Posterior cingulate gyrus (tissue), 11 donors: ENCODE measurements around the gene CPNE6.

Experiments used
- DNase-seq, 10 donors: peaks; one replicate each; pipeline versions ENCODE4 v3.0.0 to v3.0.0-alpha.2; 2020 to 2021; ENCODE audit warnings: mixed read lengths in 3 of 10
- intact Hi-C: fragments of 100-400 bp; cut with DNase I; formaldehyde crosslinking; loops from one replicate; pipeline ENCODE4 v1.15.1; 2023

Gene CPNE6

DNA sequence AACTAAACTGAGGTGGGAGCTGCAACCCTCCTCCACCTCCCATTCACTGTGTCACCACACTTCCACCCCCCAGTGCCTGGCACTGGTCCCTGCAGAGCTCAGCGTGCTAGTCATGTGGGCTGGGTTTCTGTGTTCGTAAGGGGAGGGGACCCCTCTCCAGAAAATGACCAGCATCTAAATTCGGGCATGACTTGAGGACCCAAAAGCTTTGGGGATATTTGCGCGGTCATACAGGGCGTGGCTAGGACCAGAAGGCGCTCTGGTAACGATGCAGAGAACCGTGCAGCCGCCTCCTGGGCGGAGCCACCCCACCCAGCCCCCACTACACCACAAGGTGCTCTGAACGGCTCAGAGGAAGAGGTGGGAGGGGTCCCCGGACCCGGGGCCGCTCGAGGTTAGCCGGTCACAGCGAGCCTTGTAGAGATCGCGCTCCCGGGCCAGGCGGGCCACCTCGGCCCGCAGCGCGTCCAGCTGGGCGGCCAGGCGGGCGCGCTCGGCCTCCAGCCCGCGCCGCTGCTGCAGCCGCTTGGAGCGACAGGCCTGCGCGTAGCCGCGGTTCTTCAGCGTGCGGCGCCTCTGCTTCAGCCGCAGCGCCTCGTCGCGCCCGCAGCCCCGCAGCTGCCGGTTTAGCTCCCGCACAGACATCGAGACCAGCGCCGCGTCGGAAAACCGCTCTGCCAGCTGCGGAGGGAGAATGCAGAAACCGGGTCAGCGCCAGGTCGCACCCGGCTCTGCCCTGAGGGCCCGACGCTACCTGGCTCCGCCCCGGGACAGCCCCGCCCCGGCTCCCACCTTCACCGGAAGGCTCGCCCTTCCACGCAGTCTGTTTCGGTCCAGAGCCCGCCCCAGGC is 9.8 kb downstream of the CPNE6 start:
- intact Hi-C loops, result no loop called here
- peak; percentile 42 to 91 (median 54) for DNase-seq

DNA sequence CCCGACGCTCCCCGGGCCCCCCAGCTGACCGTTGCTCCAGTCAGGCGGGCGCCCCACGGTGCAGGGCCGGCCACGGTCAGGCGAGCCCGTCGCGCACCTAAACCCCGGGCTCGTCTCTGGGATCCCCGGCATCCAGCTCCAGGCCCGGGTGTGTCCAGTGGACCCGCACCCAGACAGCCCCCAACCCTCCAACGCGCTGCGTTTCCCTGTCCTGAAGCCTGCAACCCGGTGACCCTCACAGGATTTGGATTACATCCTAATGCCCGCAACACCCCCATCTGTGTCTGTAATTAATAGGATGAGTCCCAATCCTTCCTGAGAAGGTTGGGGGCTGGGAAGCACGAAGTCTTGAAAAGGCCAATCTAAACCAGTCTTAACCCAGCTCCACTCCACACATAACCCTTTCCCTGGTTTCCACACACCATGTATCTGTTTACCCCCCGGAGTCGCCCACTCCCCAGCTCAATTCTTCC is 10.4 kb downstream of the CPNE6 start:
- intact Hi-C loops, result no loop called here
- no peak for DNase-seq

DNA sequence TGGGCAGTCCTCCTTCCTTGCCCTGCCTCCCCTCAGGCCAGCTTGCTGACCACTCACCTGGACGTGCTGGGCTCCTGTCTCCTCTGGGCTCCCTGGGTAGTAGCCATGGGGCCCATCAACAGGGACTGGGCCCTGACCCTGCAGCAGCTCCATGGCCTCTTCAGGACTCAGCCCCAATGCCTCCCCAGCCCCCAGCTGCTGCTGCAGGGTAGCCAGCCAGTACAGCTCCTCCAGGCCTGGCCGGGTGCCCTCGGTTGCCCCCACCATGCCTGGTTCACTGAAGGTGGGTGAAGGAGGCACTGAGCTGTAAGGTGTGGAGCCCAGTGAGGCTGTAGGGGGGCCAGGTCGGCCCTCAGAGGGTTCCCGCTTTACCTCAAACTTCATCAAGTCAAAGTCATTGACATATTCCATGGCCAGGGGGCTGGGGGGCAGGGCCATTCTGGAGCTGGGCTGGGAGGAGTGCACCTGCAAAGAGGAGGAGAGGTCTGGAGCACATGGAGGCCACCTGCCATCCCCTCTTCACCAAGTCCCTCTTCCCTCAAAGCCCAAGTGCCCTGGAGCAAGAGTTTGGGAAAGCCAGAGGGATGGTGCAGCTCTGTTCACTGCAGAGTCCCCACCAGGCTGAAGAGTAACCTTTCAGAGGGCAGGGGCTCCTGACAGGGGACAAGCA is 11.2 kb downstream of the CPNE6 start:
- intact Hi-C loops, result no loop called here
- DNase-seq, result peak in 3 of 10 donors; percentile 39 to 72 (median 70)

DNA sequence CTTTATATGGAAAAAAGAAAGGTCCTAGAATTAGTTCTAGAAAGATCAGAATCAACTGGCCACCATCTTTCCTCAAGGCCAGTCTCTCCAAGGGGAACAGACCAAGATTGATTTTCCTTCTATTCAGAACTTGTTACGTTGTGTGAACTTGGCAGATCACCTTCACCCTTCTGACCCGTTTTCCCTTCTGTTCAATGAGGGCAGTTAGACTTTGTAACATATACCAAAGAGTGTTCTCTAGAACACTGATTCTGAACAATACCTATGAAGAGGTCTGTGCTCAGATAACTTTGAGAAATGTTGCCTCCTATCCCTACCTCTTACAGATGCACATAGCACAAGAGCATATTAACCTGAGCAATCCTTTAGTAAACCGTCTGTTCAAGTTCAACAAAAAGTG is 12.1 kb downstream of the CPNE6 start:
- intact Hi-C loops, result no loop called here
- no peak for DNase-seq

DNA sequence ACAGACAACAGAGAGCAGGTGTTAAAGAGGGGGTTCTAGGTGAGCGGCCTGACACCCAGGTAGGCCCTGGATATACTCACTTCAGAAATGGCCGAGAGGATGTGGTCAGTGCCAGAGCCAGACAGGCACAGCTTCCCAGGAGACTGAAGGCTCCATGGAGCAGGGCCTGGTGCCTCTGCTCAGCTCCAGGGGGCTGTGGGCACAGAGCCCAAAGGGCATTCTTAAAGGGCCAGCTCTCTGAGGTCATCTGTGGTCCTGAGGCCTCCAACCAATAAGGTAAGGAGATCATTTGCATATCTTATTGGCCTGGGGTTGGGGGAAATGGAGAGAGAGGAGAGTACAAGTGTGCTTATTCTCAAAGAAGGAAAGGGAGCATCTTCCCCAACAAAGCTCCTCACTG is 13.1 kb downstream of the CPNE6 start:
- intact Hi-C loops, result no loop called here

DNA sequence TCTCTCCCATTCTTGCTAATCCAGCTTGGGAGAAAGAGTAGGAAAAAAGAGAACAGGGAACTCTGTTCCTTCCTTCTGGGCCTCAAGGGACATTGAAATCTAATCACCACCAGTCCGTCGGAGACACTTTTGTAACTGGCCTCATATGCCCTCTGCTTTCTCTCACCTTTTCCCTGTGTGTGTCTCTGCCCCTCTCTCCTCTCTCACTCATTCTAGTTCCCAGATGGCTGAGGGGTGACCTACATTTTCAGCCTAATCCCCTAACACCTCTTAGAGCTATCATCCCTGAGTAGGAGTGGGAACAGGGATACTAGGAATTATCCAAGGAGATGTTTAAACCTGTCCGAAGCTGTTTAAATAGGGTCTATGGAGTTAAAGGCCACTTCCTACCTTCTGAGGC is 13.9 kb downstream of the CPNE6 start:
- intact Hi-C loops, result no loop called here
- peak in 1 of 10 donors; percentile 2 for DNase-seq

More for the DNA sequence above, 13.1 kb downstream of the CPNE6 start:
- DNase-seq, result peak in 2 of 10 donors; percentile 17 to 24

DNA sequence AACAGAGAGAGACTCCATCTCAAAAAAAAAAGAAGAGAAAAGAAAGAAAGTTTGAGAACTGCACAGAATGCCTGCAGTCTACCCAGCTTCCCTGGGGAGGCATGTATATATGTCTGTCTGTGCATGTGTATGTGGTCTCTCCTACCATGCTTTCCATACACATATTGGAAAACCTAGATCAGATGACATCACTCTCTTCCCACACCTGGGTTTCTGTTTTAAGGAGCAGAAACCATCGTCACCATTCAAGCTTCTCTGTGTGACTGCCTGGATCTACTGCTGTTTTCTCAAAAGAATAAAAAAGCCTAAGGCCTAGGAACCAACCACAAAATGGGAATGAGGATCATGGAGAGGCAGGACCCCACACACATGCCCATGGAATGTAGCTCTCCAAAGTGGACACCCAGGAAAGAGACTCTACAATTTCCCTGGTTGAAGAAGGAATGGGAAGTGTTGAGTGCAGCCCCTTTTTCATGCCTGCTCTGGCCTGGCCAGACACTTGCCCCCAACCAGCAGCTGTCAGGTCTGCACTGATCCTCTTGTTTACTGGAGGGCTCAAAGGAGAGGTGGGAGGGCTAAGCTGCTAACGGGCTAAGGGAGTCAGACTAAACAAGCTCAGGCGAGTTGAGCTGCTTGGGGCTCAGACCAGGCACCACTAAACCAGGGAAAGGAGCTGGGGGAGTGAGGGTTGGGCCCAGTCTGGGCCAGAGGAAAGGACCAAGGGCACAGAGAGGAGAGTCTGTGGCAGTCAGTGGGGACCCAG is 15.0 kb downstream of the CPNE6 start:
- DNase-seq, result peak in 1 of 10 donors; percentile 53
- intact Hi-C loops, result no loop called here

DNA sequence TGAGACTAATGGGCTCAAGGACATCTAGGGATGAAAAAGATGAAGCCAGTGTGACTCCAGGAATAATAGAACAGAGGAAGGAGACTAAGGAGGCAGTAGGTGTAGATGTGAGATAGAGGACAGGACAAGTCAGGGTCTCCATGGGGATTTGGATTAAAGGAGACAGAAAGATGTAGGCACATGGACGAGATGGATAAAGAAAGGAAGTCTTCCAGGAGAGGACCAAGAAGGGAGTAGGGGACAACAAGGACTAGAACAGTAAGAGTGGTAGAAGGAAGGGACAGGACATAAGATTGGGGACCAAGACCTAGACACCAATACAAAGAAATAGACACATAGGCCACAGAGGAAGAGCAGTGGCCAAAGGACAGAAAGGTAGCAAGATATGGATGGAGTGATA is 15.6 kb downstream of the CPNE6 start:
- intact Hi-C loops, result no loop called here
- DNase-seq, result no peak

DNA sequence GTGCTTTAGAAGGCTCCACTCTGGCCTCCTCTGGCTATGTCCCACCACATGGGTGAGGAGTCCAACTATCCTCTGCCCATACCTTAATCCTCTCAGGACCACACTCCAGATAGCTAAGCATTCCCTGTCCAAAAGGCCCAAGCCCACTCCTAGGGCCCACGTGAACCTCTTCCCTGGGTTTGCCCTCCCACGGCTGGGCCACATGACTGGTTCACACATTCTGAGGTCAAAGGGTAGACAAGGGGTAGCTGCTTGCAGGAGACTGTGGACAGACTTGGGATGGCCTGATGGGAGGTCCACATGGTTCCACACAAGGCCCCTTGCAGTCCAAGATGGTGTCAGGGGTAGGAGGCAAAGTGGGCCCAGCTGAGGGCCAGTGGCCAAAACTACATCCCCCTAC is 16.7 kb downstream of the CPNE6 start:
- DNase-seq, result peak in 2 of 10 donors; percentile 8 to 11
- intact Hi-C loops, result no loop called here

DNA sequence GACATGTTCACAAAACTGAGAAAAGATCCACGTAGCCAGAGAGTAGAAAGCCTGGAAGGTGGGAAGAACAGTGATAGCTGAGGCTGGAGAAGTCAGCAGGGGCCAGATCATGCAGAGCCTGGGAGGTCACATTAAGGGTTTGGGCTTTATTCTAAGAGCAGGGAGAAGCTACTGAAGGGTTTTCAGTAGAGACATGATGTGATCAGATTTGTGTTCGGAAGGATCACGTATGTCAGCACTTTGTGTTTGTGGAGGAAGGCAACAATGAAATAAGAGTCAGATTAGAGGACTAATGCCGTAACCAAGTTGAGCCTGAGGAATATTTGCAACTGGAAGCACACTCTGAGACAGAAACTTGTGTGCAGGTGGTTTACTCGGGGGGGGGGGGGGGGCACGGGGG is 18.5 kb downstream of the CPNE6 start:
- intact Hi-C loops, result loop anchor here (1.0 to 5.0 kb wide), 2 partner anchors 38 to 76 kb away; partner anchors contain the start of gene CARMIL3

DNA sequence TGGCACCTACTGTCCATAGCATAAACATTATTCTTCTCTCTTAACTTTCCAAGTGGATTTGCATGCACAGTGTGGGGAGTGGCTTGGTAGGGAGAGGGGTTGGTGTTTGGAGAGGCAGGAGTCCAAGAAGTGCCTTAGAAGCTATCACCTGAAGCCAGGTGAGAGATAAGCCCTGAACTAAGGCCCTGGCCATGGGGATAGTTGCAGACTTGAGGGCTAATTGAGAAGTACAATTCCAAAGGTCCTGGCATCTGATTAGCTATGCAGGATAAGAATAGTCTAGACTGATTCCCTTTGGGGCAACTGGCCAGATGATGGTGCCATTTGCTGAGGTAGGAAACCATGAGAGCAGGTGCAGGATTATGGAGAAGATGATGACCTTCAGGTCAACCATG is 20.7 kb downstream of the CPNE6 start:
- peak in 1 of 10 donors; percentile 8 for DNase-seq
- intact Hi-C loops, result loop anchor here (5.0 kb wide), 1 partner anchor 40 kb away; the partner anchor contains the start of gene CARMIL3

More for the DNA sequence above, 18.5 kb downstream of the CPNE6 start:
- DNase-seq, result no peak

DNA sequence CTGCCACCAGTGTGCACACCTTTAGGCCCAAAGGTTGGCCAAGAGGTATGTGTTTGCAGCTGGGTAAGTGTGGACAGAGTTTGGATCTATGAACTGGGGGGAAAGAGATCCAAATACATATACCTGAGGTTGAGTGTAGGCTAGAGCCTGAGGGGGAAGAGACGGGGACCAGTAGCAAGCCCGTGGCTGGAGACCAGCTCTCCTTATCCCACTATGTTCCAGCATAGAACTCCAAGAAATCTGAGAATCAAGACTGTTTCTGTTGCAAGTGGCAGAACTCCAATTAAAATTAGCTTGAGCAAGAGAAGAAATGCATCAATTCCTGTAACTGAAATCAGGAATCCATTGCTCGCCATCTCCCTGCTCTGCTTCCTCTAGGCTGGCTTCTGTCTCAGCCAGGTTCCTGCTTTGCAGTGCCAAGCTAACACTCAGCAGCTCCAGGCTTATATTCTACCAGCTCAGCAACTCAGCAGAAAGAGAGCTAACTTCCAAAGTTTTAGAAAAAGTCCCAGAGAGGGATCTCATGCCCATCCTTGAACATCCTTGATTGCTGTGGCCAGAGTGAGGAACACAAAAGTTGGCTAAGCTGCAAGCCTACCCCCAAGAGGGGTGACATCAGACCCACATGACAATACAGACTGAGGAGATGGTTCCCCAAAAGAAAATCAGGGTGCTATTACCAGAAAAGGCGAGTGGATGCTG is 21.3 kb downstream of the CPNE6 start:
- intact Hi-C loops, result loop anchor here (5.0 kb wide), 1 partner anchor 40 kb away; the partner anchor contains the start of gene CARMIL3
- peak in 1 of 10 donors; percentile 3 for DNase-seq

DNA sequence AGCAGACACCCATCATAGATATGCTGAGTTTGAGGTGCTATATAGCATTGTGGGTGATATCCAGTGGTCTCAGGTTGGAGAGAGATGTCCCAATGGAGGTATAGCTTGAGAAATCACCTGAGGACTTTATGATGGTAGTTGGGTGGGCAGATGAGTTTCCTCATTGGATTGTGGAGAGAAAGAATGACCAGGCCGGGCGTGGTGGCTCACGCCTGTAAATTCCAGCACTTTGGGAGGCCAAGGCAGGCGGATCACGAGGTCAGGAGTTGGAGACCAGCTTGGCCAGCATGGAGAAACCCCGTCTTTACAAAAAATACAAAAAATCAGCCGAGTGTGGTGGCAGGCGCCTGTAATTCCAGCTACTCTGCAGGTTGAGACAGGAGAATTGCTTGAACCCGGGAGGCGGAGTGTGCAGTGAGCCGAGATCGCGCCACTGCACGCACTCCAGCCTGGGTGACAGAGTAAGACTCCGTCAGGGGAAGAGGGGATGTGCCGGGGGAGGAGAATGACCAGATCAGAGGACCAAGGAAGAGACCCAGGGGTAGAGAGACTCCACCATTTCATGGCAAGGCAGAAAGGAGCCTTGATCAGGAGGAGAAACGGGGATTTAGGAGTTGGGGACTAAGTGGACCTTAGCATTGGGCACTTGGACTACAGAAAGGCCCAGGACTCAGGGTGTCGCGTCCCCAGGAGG is 22.0 kb downstream of the CPNE6 start:
- no peak for DNase-seq
- intact Hi-C loops, result loop anchor here (5.0 kb wide), 1 partner anchor 41 kb away; the partner anchor contains the start of gene CARMIL3

DNA sequence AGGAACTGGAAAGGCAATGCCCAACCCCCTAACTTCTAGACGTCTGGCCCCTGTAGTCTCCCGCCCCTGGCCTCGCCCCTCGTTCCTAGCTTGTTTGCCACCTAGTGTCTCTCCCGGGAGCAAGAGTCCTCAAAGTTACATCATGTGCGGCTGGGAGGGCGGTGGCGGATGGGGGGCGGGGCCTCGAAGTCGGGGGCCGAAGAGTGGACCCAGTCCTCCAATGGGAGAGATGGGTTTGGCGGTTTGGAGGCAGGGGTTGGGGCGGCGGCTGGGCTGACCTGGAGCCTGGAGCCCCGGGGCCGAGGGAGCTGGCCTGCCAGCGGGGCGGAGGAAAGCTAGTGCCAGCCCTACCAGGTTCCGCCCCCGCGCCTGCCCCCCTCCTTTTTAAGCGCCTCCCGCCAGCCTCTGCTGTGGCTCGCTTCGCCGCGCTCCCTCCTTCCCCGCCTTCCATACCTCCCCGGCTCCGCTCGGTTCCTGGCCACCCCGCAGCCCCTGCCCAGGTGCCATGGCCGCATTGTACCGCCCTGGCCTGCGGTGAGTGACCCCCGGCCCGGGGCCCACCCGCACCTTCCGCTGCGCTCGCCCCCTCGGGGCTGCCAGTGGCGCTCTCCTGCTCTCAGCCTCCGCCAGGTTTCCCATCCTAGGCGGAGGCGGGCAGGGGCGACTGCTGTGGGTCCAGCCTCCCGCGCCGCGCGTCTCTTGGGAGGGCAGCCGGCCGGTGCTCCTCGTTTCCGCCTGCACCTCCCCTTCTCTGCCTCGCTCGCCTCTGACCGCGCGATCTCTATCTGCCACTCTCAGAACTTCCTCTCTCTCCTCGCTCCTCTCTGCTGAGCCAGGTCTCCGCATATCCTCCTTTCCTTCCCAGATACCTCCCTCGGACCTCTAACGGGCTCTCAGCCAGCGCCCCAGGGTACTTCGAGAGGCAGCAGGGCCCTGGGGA is 22.8 kb downstream of the CPNE6 start, which contains the start of gene PCK2:
TSS of gene PCK2 (plus strand) at position 411 of the 940 bp plus-strand sequence. CDS start at position 506, 95 bp downstream.
- DNase-seq, result peak; percentile 57 to 97 (median 74)
- intact Hi-C loops, result loop anchor here (5.0 kb wide), 1 partner anchor 42 kb away; the partner anchor contains the start of gene CARMIL3

DNA sequence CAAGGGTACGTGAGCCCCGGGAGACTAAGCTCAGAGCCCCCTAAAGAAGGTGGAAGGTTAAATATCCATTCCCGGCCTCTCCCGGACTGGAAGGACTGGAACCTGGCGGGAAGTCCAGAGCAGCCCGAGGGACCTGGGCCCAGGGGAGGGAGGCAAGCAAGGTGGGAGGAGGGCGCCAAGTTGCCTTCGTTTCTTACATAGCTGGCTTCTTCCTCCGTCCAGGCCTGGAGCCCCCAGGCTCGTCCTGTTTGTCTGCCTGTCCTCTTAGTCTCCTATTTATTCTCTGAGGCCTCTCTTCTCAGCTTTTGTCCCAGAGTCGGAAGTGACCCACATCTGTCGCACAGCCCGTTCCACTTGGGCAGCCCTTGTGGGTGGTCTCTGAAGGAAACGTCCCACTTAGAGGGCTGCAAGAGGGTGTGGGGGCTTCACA is 23.5 kb downstream of the CPNE6 start:
- intact Hi-C loops, result loop anchor here (5.0 kb wide), 1 partner anchor 43 kb away; the partner anchor contains the start of gene CARMIL3

DNA sequence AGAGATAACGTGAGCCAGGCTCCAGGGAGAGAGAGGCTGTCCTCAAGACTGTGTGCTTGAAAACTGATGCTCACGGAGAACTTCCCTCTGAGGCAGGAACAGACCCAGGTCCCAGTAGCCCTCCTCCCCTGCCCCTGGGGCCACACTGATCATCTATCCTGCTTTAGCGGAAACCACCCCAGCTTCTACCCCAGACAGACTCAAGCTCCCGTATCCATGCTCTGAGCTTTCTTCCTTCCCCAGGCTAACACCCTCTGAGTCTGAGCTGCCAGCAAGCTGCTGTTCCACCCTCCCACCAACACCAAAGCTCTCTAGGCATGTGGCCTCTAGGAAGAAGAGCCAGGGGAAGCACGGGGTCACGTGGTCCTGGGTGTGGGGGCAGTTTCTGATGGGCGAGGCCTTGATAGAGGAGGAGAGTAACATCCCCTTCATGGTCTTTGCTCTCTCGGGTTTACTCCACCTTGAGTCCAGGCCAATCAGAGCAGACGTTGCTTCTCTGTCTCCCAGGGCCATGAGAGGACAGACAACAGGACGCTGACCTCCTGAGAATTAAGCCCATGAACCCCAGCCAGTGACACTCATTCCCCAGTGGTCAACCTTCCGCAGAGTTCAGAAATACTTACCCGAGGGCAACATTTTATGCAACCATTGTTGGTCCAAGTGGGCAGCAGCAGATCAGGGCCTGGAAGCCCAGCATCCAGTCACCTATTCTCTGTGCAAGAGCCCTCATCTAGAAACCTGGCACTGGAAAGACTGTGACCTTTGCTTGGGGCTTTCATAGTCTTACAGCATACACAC is 24.1 kb downstream of the CPNE6 start:
- DNase-seq, result peak in 3 of 10 donors; percentile 26 to 83 (median 81)
- intact Hi-C loops, result no loop called here

More for the DNA sequence above, 23.5 kb downstream of the CPNE6 start:
- peak in 1 of 10 donors; percentile 67 for DNase-seq
